GM12865 (cell line): Measurements from ENCODE around the gene ZNF672.
A peak's percentile ranks its signal among the peaks of the same experiment; 100 is the strongest.

Experiments used
- DNase-seq: peaks from one replicate; pipeline ENCODE4 v3.0.0; 2010; ENCODE audit warnings: low read depth
- H3K4me3 ChIP-seq: 2 replicates; pipeline ENCODE4 v1.5.1; 2011; ENCODE audit warnings: mild to moderate bottlenecking, low read depth, low read length, control low read depth
- CTCF ChIP-seq: IDR thresholded peaks from 2 replicates; pipeline ENCODE4 v1.5.1; 2011; ENCODE audit warnings: low read length, control low read depth, low read depth, inconsistent platforms; ENCODE audit not compliant: insufficient read depth; ENCODE audit errors: missing control alignments

ZNF672 gene

GRCh38 chr1:248837045-248837780 lies 811 bp upstream of the ZNF672 start:
- no peak for TF ChIP-seq CTCF

DNA sequence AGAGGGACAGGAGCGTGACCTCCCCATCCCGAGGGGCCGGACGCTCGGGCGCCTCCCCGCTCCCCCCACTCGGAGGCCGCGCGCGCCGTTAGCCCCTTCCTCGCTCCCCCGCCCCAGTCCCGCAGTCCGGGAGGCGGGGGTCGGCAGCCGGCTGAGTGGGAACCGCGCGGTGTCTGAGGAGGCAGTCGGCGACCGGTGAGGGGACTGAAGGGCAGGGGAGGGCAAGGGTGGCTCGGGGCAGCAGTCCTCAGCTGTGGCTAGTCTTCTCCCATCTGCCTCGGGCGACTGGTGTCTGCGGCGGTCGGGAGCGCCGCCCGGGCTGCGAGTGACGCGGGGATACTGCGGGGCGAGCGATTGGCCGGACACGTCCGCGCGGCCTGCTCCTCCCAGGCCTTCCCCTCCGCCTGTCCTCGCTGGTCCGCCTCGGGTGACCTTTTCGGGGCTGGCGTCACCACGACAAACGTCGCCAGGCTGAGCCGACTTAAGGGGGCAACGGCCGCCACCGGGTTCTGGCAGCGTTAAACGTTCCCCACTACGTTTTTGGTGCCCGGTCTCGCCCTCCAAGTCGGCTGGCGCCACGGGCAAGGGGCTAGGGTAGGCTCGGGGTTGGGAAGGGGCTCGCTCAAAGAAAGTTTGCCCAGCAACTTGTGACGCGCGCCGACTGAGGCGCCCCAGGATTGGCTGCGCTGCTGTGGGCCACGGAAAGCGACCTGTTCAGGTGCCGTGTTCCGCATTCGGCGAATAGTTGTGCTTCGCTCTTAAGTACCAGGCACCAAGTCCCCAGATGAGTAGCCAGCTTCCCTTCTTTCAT lies 538 bp downstream of the ZNF672 start:
- TF ChIP-seq CTCF, result no peak
- DNase-seq, result peak; percentile 95
- H3K4me3 ChIP-seq, result peak overlapping the region; percentile 62

More at GRCh38 chr1:248837045-248837780, 811 bp upstream of the ZNF672 start:
- peak overlapping the region; percentile 62 for H3K4me3 ChIP-seq
- no peak for DNase-seq

- no peak for TF ChIP-seq CTCF
- peak overlapping the region; percentile 62 for H3K4me3 ChIP-seq
- DNase-seq, result no peak
These were observed 1.1 kb downstream of the ZNF672 start for GRCh38 chr1:248839168-248839555.

- no peak for DNase-seq
- no peak overlapping the region for H3K4me3 ChIP-seq
- no peak for TF ChIP-seq CTCF
These were observed 2.9 kb downstream of the ZNF672 start for GRCh38 chr1:248840946-248841345.

DNA sequence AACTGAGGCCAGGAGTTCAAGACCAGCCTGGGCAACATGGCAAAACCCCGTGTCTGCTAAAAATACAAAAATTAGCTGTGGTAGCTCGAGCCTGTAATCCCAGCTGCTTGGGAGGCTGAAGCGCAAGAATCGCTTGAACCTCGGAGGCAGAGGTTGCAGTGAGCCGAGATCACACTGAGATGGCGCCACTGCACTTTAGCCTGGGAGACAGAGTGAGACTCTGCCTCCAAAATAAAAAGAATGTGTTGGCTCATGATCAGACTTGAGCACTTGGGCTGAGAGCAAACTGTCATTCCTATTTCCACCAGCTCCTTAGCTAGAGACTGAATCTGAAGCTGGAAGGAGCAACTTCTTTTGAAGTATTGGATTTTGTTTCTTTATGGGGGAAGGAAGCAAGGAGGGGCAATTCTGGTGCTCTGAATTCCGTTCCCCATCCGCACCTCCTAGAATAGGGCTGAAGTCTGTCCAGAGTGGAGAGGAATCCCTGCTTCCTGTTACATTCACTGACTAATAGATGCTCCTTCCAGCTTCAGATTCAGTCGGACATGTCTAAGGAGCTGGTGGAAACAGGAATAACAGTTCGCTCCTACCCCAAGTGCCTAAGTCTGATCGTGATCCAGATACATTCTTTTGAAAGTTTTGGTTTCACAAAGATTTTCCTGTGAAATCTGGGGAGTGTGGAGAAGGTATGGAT lies 3.8 kb downstream of the ZNF672 start:
- peak; percentile 38 for TF ChIP-seq CTCF
- DNase-seq, result peak; percentile 54
- H3K4me3 ChIP-seq, result no peak overlapping the region

GRCh38 chr1:248842781-248843331 lies 4.8 kb downstream of the ZNF672 start:
- no peak overlapping the region for H3K4me3 ChIP-seq
- DNase-seq, result peak; percentile 90
- TF ChIP-seq CTCF, result no peak
